SKM-1 (cell line): ENCODE measurements around the gene TCEANC2.

Experiments
- DNase-seq: peaks from one replicate; lab custom pipeline; 2025; ENCODE audit not compliant: unreplicated experiment; lab: John Stamatoyannopoulos, UW

Gene TCEANC2

DNA sequence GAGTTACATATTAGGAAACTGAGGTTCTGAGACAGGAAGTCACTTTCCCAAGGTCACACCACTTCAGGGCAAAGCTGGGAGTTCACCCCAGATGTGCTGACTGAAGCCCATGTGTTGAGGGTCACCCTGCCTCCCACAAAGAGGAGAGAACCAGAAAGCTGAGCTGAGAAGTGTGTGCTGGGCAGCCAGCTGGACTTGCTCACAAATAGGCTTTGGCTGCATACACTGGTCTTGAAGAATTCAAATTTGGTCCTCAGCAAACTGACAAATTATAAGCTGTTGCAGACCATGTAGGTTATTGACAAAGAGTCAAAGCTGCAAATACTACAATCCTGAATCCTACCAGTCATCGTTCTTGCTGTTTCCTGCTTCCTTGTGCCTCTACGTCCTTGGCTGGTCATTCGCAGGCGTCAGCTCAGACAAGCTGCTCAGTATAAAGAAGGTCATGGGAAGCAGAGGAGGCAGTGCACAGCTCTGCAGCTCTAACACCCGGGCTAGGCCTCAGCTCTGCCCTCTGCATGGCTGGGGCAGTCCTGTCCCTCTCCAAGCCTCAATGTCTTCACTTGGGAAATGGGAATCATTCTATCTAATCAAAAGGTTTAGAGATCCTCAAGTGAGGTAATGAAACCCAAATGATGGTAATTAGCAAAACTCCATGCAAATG is 59.4 kb downstream of the TCEANC2 start:
- DNase-seq = no peak

DNA sequence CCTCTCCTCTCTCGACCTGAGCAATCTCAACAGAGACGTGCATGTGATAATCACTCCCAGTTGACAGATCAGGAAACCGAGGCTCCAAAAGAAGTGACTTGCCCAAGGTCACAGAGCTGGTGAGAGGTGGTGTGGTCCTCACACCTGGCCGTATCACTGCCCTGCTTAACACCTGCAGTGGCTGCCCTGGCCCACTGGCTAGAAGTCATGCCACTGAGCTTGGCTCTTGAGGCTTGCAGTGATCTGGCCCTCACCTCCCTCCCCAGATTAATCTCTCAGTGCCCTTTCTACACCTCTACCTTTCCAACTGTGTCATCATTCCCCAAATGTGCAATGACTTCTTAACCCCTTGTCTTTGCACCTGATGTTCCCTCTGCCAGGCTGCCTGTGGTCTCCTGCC is 60.6 kb downstream of the TCEANC2 start:
- DNase-seq = no peak

GRCh38 chr1:54114955-54115354 is 61.5 kb downstream of the TCEANC2 start:
- DNase-seq = no peak

DNA sequence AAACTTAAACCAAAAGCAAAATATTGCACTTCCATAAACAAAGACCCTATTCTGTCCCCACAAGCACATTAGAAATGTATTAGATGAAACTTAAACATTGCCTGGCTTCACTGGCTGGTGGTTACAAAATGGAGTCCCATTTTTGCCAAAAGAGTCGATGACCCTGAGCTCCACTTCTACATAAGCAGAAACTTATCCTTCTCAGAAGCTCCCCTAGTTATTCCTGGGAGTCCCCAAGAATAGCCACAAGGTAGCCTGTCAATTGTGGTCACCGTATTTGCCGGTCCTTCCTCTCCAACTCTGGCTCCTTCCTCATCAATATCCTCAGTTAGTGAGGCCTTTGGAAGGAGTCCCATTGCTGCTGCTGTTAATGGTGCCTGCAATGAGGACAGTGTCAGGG is 62.1 kb downstream of the TCEANC2 start:
- DNase-seq = no peak

- no peak for DNase-seq
These were observed 64.6 kb downstream of the TCEANC2 start for GRCh38 chr1:54117815-54118563.

- DNase-seq = no peak
These were observed 65.3 kb downstream of the TCEANC2 start for GRCh38 chr1:54118704-54119103.

DNA sequence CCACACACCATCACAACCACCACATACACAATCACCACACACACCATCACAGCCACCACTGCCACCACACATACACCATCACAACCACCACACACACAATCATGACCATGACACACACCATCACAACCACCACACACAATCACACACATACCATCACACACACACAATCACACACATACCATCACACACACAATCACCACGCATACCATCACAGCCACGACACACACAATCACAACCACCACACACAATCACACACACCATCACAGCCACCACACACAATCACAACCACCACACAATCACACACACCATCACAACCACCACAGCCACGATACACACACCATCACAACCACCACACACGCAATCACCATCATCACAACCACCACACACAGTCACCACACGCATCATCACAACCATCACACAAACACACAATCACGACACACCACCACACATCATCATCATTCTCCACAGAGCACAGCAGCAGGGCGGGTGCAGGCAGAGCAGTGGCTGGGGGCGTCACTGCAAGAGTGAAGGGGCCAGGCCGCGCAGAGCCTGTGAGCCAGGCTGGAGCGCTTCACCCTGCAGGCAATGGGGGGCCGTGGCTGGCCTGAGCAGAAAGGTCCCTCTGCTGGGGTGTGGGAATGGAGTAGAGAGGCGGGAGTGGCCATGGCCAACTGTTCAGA is 66.8 kb downstream of the TCEANC2 start:
- no peak for DNase-seq

DNA sequence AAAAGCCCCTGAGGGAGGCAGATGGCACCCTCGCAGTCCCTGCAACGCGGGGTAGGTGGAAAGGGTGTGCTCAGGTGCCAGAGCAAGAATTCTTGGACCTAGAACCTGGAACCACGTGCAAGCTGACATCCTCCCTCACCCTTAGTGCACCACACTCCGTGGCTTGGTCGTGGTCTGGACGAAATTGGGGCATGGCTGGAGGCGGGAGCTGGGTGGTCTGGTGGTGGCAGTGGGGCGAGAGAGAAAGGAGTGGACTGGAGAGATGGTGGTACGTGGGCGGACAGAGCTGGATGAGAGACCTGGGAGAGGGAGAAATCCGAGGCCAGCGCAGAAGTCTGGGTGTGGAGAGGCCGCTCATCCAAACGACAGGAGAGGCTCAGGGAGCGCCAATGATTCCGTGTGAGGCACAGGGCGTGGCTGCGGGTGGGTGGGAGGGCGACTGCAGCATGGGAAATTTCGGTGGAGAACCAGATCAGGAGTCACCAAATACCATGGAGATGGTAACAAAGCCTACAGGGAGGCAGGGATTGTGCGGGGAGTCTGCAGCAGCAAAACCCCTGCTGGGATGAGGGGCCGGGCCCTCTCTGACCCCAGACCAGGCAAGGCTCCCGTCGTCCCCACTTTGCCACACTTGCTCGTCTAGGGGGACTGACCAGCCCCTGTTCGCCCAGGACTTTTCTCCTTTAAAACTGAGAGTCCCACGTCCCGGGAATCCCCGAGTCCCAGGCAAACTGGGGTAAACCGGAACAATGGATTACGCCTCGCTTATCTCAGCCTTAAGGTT is 67.5 kb downstream of the TCEANC2 start:
- DNase-seq = no peak

DNA sequence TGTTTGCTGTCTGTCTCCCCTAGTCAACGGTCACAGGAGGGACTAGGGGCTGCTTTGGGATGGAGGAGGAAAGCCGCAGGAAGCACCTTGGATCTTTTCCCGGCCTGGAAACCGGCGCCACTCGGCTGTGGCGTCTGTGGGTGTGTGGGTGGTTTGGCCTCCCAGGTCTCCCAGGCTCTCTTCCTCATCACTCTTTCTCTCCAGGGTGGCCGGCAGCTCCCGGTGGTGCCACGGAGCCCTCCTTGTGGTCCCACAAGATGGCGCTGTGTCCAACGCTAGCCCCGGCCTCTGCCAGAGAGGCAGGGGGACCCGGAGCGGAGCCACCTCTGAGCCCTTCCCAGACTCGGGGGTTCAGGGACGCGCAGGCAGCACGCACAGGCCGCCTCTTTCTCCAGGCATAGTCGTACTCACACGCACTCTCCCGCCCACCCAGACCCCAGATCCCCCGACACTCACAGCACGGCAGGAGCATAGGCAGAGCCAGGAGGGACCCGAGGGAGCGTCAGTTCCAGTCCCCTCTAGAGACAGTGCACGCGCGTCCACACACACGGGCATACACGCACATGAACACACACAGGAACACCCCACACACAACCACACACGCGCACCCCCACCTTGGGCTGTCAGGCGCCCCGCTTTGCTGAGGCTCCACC is 68.2 kb downstream of the TCEANC2 start:
- peak; percentile 43 for DNase-seq

DNA sequence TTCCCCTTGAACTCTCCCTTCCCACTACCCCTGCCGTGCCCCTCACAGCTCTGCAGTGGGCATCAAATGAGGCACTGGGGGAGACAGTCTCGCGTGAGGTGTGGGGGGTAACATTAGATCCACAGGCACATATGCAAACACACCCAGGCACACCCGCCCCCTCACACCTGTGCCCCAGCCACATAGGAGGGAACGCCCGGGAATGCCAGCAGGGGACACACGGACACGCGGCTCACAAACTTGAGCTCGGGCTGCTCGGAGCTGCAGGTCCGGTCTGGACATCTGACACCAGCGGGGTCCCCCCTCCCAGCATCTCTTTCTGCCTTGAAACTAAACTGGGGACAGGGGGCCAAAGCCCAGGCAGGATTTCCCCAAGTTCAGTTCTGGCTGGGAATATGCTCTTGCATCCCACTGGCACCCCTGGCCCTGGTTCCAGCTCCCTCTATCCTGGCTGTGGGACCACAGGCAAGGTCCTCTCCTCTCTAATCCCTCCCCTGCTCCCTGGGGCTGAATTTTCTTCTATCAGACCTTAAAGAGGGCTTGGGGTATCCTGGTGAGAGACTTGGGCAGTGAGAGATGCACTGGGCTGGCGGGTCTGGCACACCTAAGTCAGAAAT is 68.8 kb downstream of the TCEANC2 start:
- no peak for DNase-seq

DNA sequence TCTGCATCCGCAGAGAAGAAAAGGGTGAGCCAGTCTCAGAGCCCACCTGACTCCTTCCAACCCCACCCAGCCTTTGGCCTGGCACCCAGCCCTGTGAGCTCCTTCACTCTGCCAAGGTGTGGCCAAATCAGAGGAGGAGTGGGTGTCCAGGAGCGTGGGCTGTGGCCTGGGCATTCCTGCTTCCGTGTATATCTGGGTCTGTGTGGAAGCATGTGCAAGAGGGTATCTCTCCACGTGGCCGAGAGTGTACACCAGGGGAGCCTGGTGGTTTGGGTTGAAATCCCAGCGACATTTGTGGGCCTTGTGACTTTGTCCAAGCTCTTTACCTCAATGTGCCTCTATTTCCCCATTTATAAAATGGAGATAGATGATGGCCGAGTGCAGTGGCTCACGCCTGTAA is 69.6 kb downstream of the TCEANC2 start:
- no peak for DNase-seq

- DNase-seq = no peak
These were observed 71.1 kb downstream of the TCEANC2 start for GRCh38 chr1:54124472-54124871.

DNA sequence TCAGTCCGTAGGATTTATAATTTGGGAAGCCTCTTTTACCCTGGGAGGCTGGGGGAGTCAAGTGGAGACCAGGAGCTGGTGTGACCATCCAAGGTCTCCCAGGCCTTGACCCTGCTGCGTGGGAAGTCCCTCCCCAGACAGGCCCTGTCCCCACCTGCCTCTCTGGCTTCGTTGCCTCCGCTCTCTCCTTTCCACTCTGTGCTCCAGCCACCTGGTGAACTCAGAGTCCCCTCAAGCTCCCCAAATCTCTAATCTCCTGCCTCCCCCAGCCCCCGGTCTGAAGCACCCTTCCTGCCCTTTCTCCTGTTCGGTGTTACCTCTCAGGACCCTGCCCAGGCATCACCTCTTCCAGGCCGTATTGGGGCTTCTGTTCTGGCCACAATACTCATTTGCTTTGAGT is 71.5 kb downstream of the TCEANC2 start:
- no peak for DNase-seq

DNA sequence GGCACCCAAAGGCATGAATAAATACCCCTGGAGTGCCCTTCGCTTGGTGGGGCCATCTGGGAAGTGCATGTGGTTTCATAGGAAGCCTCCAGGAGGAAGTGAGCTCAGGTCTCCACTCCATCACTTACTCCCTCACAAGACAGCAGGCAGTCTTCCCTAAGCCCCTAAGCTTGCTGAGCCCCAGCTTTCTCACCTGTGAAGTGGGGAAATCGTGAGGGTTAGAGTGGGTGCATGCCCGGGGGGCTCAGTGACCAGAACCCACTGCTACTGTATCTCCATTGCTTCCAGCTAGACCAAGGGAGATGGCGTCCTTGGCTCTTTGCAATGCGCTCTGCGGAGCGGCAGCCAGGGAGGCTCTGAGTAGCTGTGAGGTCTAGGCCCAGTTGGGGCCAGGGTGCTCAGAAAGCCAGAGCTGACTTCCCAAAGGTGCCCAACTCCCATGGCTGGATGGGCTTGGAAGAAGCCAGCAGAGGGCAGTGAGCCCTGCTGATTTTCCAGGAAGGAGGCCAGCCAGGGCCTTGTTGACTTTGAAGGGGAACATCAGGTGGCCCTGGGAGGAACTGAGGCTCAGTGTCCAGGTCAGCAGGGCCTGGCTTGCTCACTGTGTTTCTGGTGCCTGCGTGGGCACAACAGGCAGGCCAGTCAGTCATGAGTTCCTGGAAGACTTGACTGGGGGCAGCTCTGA is 72.1 kb downstream of the TCEANC2 start:
- no peak for DNase-seq

GRCh38 chr1:54126271-54126815 is 72.9 kb downstream of the TCEANC2 start:
- no peak for DNase-seq

- DNase-seq = no peak
These were observed 74.3 kb downstream of the TCEANC2 start for GRCh38 chr1:54127594-54128300.

GRCh38 chr1:54129858-54130257 is 76.5 kb downstream of the TCEANC2 start:
- DNase-seq = no peak

DNA sequence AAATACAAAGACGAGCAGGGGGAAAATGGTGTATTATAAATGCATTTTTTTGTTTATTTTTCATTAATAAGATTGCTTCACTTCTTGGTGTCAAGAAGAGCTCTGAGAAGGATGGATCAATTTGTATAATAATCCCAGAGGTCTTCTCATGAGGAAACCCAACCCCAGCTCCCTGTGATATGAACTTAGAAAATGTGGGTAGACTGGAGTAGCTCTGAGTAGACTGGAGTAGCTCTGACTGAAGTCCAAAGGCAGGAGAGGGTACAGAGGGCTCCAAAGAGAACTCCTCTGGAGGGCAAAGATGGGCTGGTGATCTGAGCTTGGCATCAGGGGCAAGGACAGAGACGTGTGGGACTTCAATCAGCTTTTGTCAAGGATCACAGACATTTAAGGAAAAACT is 78.0 kb downstream of the TCEANC2 start:
- DNase-seq = no peak

GRCh38 chr1:54132495-54132894 is 79.1 kb downstream of the TCEANC2 start:
- no peak for DNase-seq
